DND-41 (cell line): Measurements from ENCODE around the gene ADAMTS8.

Experiments used
- EZH2 ChIP-seq: IDR thresholded peaks from 3 replicates; pipeline ENCODE4 v1.6.1; 2012; ENCODE audit warnings: borderline replicate concordance, low read depth, mild to moderate bottlenecking, moderate library complexity, low read length, inconsistent platforms; ENCODE audit not compliant: severe bottlenecking
- TF ChIP-seq, protein P1 (sequence below): IDR thresholded peaks from 2 replicates; pipeline ENCODE4 v1.5.1; 2012; ENCODE audit warnings: borderline replicate concordance, low read length, moderate library complexity, mild to moderate bottlenecking; ENCODE audit not compliant: poor library complexity, severe bottlenecking; ENCODE audit errors: extremely low read depth

DNA sequence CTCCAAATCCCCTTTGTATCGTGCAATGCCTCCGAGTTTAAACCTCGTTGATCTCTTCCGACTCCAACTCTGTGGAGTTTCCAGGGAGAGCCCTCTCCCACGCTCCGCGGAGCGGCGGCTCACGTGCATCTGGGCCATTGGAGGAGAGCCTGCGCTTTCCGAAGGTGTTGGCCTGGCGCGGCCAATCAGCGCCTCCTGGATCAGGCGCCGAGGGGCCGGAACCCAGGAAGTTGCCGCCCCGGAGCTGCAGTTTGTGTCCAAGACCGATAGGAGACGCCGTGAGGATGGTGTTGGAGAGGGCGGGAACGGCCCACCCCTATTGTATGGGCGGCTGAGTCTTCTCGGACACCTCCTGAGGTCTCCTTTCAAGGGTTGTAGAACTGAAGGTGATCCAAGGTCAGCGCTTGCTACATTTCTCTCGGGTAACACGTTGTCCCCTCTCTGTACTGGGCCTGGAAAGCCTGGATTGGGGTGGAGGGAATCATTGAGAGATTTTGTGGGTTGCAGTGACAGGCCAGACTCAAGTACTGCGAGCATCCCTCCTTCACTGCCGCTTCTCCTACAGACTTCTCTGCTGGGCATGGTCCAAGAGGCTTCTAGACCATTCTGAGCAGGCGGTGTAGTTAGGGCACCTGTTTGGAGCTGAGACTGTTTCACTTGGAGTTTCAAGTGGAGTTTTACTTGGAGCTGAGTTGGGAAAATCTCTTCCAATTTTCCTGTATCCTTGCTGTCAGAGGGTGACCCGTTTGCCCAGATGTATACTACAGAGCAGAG is 21.8 kb upstream of the ADAMTS8 start:
- TF ChIP-seq, protein P1, sequence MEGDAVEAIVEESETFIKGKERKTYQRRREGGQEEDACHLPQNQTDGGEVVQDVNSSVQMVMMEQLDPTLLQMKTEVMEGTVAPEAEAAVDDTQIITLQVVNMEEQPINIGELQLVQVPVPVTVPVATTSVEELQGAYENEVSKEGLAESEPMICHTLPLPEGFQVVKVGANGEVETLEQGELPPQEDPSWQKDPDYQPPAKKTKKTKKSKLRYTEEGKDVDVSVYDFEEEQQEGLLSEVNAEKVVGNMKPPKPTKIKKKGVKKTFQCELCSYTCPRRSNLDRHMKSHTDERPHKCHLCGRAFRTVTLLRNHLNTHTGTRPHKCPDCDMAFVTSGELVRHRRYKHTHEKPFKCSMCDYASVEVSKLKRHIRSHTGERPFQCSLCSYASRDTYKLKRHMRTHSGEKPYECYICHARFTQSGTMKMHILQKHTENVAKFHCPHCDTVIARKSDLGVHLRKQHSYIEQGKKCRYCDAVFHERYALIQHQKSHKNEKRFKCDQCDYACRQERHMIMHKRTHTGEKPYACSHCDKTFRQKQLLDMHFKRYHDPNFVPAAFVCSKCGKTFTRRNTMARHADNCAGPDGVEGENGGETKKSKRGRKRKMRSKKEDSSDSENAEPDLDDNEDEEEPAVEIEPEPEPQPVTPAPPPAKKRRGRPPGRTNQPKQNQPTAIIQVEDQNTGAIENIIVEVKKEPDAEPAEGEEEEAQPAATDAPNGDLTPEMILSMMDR = no peak
- TF ChIP-seq EZH2 = no peak
